GM21423 (cell line): ENCODE measurements around the gene COL6A2.
"Not testable (repeated sequence)": the region's sequence is repeated elsewhere in the genome, so short reads cannot be mapped to it uniquely, and the experiment has no call there.

Experiments
- ATAC-seq: cut with Tn5 transposase; IDR thresholded peaks from one replicate; pipeline ENCODE4 v1.9.1; 2021; ENCODE audit warnings: mild to moderate bottlenecking, moderate library complexity; ENCODE audit not compliant: unreplicated experiment

Gene COL6A2

DNA sequence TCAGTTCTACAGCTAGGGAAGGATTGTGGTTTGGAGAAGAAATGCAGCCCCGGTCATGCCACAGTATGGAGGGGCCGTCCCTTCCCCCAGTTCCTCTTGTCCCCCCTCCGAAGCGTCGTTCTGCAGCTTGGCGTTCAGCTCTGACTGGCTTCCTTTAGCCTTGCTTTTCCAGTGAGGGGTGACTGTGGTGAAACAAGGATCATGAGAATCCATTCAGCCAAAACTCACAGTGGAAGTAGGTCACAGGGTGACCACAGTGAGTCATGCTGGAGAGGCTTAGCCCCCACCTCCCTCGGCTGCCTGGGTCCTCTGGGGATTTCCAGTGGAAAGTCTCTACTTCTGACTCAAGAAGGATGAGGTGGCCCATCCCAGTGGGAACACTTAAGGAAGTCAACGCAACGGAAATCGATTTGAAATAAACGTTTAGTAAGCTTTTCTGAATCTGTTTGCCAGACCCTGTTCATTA is 37.3 kb upstream of the COL6A2 start:
- no peak for ATAC-seq

DNA sequence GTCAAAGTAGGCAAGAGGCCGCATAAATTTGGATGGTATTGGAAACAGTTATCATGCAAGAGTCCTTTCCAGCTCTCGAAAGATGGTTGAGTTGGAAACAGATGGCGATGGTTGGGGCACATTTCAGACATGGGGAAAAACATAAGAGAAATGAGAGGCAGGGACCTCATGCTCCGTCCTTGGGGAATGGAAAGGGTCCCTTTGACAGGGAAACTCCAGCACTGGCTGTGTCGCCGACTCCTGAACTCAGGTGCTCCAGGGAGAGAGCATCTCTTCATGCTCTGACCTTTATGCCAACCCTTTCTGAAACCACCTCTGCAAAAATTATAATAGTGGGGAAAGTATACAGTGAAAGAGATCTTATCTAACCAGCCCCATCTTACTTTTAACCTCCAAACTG is 36.8 kb upstream of the COL6A2 start:
- ATAC-seq = no peak

DNA sequence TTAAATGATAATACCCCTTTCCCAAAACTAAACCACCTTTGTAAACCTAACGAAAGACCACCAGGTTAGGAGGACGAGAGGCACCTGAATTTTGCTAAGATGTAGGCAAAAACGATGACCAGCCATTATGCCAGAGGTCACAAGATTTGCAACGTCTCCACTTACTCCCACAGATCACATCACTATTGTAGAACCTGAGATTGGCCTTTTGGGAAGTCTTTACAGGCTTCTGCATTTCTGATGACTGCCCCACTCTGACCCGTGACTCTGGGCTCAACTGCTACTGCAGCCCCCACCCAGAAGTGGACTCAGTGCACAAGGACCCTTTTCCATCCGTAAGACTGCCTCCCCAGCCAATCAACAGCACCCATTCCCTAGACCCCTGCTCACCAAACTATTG is 36.4 kb upstream of the COL6A2 start:
- no peak for ATAC-seq

DNA sequence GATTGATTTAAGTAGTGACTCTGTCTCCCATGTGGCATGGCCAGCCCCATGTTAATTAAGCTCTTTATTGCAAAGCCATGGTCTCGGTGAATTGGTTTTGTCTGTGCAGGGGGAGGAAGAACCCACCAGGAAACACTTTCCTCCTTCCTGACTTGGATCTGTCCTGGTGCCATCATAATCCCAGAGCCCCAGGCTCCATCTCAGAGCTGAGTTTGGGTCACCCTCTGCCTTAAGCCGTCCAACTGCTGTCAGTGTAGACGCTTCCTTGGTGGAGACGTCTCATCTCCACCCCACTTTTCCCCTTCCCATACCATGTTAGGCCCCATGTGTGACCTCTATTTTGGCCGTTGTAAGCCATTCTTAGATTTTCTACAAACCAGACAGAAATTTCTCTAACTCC is 36.0 kb upstream of the COL6A2 start:
- ATAC-seq = no peak

DNA sequence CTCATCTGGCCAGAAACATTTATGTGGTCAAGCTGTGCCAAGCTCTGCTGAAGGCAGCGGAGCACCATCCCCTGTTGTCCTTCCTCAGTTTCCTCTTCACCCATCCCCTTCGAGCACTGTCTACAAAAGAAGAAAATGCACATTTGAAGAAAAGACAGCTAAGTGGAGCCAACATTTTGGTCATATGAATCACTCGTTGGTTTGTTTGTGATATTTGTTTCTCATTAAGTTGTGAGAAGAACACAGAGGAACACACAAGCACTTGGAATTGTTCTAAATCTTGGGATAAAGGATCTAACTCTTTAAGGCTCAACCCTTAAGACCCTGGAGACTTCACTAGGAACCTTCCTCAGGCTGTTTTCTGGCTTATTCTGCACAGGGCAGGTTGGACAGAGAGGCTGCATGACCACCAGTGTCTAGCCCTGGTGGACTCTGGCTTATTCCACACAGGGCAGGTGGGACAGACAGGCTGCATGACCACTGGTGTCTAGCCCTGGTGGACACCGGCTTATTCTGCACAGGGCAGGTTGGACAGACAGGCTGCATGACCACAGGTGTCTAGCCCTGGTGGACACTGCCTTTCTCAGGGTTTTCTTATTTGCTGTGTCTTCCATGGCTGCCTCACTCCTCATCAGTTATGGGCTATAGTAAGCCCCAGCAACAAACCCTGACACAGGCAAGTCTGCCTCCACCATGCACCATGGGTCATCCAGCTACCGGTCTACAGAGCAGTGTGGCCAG is 35.3 kb upstream of the COL6A2 start:
- no peak for ATAC-seq

DNA sequence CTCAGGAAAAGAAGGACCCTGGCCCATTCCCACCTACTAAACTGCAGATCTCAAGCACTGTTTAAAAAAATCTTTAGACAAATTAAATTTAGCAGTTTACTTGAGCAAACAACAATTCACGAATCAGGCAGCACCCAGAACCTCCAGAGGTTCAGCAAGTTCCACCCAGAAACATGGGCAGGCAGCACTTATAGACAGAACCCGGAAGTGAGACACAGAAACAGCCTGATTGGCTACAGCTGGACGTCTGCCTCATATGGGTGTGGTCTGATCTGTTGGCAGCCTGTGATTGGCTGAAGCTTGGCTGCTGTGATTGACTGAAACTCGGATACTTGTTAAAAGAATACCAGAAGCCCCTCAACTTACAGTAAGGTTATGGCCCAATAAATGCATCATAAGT is 34.7 kb upstream of the COL6A2 start:
- no peak for ATAC-seq

DNA sequence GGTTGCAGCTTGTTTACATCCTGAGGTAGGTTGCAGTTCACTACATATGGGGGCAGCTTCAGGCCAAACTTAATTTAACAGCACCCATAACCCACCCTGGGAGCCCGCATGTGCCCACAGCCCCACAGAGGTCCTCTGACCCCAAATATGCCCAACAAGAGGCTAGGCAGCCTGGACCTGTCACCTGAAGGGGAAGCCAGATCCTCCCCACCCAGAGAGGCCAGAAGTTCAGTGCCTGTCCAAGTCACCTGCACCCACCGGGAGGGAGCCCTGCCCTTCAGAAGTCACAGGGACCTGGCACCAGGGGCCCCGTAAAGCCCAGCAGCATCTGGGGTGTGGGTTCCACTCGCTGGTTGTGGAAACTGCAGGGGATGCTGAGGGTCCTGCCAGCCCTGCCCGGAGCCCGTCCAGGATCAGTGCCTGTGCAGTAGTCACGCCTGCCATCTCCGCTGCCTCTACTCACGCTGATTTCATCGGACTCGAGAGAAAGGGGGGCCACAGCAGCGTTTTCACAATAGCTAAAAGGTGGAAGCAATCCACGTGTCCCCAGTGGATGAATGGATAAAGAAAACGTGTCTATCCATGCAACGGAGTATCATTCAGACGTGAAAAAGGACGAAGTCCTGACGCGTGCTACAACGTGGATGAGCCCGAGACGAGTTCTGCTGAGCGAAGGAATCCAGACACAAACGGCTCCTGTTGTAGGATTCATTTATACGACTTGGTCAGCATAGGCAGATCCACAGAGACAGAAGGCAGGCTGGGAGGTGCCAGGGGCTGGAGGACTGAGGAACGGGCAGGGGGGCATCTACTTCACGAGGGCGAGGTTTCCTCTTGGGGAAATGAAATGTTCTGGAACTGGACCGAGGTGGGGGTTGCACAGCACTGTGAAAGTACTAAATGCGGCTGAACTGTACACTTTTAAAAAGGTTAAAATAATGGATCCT is 33.9 kb upstream of the COL6A2 start:
- ATAC-seq = no peak

DNA sequence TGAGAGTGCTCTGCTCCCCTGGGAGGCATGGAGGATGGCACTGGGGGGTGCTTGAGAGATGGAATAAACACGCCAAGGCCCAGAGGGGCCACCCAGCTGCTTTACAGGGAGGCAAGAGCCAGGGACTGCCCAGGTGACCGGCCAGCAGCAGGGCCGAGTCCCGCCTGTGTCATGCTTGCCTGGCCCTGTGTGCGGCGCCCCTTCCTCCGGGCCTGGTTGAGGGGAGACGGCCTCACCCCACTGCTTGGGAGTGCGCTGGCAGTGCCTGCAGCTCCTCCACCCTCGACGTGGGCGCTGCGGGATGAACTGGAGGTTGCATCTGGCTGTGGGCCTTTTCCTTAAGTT is 33.1 kb upstream of the COL6A2 start:
- no peak for ATAC-seq

DNA sequence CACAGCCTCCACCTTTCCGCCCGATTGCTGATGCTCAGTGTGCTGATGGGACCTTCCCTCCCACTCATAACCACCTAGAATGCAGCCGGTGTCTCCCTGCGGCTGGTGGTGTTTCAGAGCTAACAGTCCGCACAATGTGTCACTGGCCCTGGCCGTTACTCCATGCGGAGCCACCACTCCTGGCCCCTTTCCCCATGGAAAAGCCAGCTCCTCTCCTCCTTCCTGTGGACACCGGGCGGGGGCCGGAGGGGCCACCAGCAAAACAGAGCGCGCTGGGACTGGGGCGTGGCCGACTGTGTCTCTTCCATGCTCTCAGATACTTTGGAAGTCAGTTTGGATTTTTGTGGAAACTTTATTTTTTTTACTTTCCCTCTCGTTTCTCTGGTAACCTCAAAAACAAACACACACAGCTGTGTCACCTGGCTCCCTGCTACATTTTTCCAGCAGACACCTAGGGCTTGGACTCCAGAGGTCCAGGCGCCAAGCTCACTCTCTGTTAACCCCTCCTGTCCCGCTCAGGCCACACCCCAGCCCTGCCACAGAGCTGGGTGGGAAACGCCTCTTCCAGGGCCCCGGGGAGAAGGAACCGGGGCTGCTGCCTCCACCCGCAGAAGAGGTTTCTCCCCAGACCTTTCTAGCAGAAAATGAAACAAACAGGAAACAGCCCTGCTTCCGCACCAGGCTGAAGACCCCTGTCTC is 32.5 kb upstream of the COL6A2 start:
- no peak for ATAC-seq

DNA sequence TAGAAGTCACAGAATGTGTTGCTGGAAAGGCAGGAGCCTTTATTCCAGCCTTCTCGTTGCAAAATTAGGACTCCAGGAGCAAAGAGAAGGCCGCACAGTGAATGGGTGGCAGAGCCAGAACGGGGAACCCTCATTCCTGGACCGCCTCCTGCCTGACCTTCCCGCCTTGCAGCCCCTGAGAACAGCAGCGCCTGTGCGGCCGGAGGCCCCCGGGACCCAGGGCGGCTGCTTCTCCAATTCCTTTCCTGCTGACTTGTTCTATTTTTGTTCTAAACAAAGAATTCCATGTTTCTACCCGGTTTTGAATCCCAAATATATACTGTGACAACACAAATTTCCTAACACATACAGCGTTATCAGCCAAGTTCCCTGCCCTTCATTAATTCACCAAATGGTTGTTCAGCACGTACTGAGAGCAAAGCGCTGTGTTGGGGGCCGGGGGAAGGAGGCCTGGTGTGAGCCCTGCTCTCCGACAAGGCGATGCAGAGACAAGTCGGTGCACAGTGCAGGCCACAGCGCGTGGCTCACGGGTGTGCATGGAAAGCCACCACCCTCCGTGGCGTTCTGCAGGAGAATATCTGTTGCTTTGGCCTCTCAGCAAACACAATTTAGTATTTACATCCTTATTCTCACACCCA is 31.9 kb upstream of the COL6A2 start:
- no peak for ATAC-seq

DNA sequence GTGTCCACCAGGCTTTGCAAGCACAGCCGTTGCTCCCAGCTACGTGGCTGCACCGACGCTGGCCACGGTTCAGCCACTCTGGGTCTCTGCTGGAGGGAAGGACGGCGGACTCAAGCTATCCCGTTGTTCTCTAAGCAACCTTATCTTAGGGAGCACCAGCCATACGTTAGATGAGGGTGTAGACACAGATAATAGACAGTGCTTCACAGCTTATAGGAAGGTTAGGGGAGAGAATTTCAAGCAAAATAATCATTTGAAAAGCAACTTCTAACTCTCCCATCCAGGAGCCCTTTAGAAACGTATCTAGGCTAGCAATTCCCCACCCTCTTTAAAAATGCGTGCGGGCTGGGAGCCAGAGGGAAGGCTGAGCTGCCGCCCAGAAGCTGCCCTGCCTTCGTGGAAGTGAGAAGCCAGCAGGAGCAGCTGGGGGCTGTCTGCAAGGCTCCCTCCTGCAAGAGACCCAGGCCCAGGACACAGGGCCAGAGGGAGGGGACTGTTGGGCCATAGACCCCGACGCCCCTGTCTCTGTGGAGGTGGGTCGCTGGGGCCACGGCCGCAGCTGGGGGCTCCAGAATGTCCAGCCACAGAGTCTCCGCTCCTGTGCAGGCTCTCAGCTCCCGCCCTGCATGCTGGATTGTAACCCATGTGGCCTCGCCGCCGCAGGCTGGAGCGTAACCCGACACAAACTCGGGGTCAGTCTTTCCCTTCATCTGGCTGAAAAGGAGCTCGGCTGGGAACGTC is 31.2 kb upstream of the COL6A2 start:
- no peak for ATAC-seq

DNA sequence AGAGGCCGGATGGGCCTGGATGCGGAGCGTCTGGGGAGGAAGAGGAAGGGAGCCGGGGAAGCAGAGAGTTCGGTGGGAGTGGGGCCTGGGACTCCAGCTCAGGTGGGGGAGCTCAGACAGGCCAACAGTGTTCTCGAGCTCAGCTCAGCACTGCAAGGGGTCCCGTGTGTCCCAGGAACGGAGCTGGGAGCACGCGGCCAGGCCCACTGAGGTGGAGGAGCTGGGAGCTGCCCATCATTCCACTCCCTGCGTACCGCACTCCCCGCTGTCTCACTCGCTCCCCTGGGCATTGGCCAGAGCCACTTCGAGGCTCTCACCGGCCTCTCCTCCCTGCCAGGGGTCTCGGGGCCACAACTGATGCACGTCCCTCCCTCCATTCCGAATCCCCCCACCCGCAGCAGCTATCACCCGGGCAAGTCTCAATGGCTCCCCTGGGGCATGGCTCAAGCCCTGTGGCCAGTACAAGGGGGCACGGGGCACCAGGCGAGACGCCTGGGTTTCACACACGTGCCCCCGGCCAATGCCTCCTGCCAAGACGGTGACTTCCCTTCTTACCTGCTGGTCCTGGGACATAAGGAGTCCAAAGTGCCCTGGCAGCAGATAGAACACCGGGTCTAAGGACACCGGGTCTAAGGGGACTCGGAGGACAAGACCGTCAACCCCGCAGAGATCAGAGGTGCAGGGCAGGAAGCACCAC is 30.3 kb upstream of the COL6A2 start:
- ATAC-seq = no peak

DNA sequence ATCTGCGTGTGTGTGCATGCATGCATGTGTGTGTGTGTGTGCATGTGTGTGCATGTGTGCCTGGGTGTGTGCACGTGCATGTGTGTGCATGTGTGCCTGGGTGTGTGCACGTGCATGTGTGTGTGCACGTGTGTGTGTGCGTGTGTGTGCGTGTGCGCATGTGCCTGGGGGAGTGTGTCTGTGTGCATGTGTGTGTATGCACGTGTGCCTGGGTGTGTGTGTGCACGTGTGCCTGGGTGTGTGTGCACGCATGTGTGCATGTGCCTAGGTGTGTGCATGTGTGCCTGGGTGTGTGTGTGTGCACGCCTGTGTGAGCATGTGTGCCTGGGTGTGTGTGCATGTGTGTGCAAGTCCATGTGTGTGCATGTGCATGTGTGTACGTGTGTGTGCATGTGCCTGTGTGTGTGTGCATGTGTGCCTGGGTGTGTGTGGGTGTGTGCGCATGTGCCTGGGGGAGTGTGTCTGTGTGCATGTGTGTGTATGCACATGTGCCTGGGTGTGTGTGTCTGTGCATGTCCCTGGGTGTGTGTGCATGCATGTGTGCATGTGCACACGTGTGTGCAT is 29.3 kb upstream of the COL6A2 start:
- ATAC-seq = no peak

DNA sequence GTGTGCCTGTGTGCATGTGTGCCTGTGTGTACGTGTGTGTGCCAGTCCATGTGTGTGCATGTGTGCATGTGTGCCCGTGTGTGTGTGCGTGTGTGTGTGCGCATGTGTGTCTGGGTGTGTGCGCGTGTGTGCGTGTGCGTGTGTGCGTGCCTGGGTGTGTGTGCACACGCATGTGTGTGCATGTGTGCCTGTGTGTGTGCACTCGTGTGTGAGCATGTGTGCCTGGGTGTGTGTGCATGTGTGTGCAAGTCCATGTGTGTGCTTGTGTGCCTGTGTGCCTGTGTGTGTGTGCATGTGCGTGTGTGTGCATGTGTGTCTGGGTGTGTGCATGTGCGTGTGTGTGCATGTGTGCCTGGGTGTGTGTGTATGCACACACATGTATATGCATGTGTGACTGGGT is 28.7 kb upstream of the COL6A2 start:
- ATAC-seq = no peak

DNA sequence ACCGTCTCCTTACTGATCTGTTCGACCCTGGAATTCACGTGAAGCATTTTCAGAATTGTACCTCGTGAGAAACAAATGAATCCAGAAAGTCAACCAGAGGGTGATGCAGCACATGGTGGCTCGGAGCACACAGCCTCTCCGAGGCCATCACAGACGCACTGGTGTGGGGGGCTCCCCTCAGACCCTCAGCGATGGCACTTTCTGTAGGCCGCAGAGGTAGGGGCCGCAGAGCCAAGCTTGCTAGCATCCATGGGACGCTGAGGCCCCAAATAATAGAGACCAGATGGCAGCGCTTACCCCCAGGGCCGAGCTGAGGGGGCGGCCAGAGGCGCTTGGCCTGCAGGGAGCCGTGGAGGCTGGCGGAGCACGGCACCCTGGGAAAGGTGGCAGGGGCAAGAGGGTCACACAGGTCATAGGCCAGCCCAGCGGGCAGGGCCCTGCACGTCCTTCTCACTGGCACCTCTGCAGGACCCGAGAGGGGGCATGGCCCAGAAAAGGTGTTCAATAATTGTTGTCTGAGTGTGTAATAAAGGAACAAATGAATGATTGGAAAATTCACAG is 28.1 kb upstream of the COL6A2 start:
- ATAC-seq = no peak

DNA sequence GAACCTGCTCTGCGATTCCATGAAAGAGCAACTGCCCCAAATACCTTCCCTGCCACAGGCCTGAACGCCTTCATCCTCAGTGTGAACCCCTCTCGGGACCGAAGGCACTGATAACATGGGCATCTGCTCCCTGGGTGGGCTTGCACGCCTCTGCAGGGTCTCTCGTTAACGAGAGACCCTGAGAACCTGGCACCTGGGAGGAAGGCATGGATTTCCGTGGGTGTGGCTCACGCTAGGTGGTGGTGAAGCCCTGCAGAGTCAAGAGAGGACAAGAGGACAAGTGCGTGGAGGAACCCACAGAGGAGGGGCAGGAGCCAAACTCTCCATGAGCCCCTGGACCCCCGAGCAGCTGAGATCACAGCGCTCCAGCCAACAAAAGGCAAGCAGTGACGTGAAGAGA is 26.8 kb upstream of the COL6A2 start:
- ATAC-seq = no peak

DNA sequence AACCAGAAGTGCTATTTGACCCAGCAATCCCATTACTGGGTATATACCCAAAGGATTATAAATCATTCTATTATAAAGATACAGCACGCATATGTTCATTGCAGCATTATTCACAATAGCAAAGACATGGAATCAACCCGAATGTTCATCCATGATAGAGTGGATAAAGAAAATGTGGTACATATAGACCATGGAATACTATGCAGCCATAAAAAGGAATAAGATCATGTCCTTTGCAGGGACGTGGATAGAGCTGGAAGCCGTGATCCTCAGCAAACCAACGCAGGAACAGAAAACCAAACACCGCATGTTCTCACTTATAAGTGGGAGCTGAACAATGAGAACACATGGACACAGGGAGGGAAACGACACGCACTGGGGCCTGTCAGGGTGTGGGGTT is 21.2 kb upstream of the COL6A2 start:
- ATAC-seq = not testable (repeated sequence)

DNA sequence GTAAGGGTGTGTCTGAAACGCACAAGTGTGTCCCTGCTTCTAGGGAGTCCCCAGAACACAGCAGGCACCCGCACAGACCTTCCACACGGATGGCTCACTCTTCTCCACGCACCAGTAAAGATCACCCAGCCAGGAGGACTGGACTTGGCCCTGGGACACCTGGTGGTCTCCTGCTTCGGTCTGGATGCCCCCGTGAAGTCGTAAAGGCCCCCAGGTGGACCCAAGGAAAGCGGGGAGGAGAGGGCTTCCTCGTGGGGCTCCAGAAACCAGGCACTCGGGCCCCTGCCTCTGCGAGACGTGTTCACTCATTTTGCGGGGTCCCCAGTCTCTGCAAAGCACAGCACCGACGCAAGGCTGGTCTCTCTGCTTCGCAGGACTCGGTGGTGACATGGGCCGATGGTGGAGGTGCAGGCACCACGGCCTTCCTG is 20.2 kb upstream of the COL6A2 start:
- no peak for ATAC-seq

DNA sequence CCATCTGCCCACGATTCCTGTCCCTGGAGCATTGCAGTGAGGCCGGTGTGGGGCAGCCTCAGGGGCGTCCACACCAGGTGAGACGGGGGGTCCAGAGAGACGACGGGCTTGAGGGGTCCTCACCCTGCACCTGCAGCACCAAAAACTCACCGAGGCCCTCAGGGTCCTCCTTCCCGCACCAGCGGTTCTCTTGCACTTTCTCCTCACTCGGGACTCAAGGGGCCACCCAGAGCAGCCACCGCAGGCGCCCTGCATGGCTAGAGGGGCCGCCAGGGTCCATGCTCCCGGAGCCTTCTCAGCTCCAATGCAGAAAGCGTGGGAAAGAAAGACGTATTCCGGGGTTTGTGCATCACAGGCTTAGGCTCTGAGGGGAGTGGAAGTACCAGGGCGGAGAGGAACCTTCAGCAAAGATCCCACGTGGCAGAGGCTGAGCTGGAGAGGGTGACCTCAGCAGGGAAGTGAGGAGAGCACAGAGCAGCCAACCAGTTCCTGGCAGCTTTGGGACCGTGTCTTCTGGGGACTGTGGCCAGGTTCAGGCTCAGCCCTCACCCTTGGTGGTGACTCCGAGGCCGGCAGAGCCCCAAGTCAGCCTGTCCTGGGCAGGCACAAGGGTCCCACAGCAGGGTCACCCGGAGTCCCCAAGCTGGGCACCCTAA is 19.5 kb upstream of the COL6A2 start:
- ATAC-seq = no peak
